H1 (cell line): ENCODE results near the gene ACAP1. TPM values are rescaled to one million over a fixed set of nuclear protein-coding genes. Genes with fewer than 3 reads are reported as not detected.
A peak's percentile ranks its signal among the peaks of the same experiment; 100 is the strongest.

Experiments
- ASH2L ChIP-seq: fragments of 200-600, 300-600 bp; sonication (generic); IDR thresholded peaks from one replicate; pipeline ENCODE4 v1.7.1; 2017; ENCODE audit warnings: low read length
- ATF3 ChIP-seq: IDR thresholded peaks from 2 replicates; pipeline ENCODE4 v1.6.1; 2011; ENCODE audit warnings: low read depth, mild to moderate bottlenecking, low read length; ENCODE audit not compliant: insufficient read depth
- BACH1 ChIP-seq: IDR thresholded peaks from 2 replicates; pipeline ENCODE4 v1.6.1; 2012; ENCODE audit warnings: low read length, improper control_type of control experiment
- BRCA1 ChIP-seq: IDR thresholded peaks from 2 replicates; pipeline ENCODE4 v1.6.1; 2012; ENCODE audit warnings: low read depth, low read length, improper control_type of control experiment
- CBX5 ChIP-seq: fragments of 300-800, 300-1000 bp; sonication (generic); IDR thresholded peaks from 2 replicates; pipeline ENCODE4 v1.7.1; 2016; ENCODE audit warnings: antibody characterized with exemption, low read length, low read depth
- CBX8 ChIP-seq: fragments of 300-800, 300-1000 bp; sonication (generic); IDR thresholded peaks from 2 replicates; pipeline ENCODE4 v1.7.1; 2016; ENCODE audit warnings: low read depth, low read length, borderline replicate concordance
- CREB1 ChIP-seq: IDR thresholded peaks from 2 replicates; pipeline ENCODE4 v1.6.1; 2012; ENCODE audit warnings: inconsistent platforms
- EP300 ChIP-seq, 2 experiments: IDR thresholded peaks; 1 replicate in 1 of 2; 2 replicates in 1 of 2; pipeline ENCODE4 v1.6.1; 2011 to 2012; ENCODE audit warnings: low read depth in 2 of 2, low read length in 2 of 2, mild to moderate bottlenecking in 2 of 2, borderline replicate concordance in 1 of 2, inconsistent platforms in 1 of 2, moderate library complexity in 1 of 2
- HDAC6 ChIP-seq: IDR thresholded peaks from one replicate; pipeline ENCODE4 v1.7.1; 2012; ENCODE audit warnings: low read depth, mild to moderate bottlenecking, inconsistent platforms, low read length, moderate library complexity
- JUN ChIP-seq: IDR thresholded peaks from 2 replicates; pipeline ENCODE4 v1.6.1; 2011; ENCODE audit warnings: low read depth, mild to moderate bottlenecking, improper control_type of control experiment, low read length
- KDM5A ChIP-seq: fragments of 200-600 bp; IDR thresholded peaks from 2 replicates; pipeline ENCODE4 v1.7.1; 2012; ENCODE audit warnings: mild to moderate bottlenecking, low read length, inconsistent platforms, mixed read lengths
- NANOG ChIP-seq: IDR thresholded peaks from 2 replicates; pipeline ENCODE4 v1.6.1; 2011; ENCODE audit warnings: low read length, low read depth, mild to moderate bottlenecking, inconsistent platforms; ENCODE audit not compliant: insufficient read depth, poor library complexity, severe bottlenecking
- PHF8 ChIP-seq: fragments of 200-600 bp; sonication (generic); conservative IDR thresholded peaks from 2 replicates; pipeline ENCODE4 v1.7.1; 2012; ENCODE audit warnings: low read depth, mild to moderate bottlenecking, inconsistent platforms, low read length, moderate library complexity
- POLR2A ChIP-seq, 2 experiments: IDR thresholded peaks; 1 replicate in 1 of 2; 2 replicates in 1 of 2; pipeline ENCODE4 v1.6.1; 2011; ENCODE audit warnings: low read depth in 2 of 2, low read length in 2 of 2, mild to moderate bottlenecking in 2 of 2; ENCODE audit errors: control extremely low read depth in 1 of 2
- POLR2AphosphoS5 ChIP-seq: IDR thresholded peaks from 2 replicates; pipeline ENCODE4 v1.6.1; 2011; ENCODE audit warnings: low read depth, low read length
- POU5F1 ChIP-seq: IDR thresholded peaks from 2 replicates; pipeline ENCODE4 v1.6.1; 2011; ENCODE audit warnings: low read depth, mild to moderate bottlenecking, low read length, moderate library complexity
- SIN3A ChIP-seq, 2 experiments: IDR thresholded peaks in 1 of 2; conservative IDR thresholded peaks in 1 of 2; 2 replicates each; pipeline ENCODE4 v1.6.1; 2011 to 2012; ENCODE audit warnings: low read length in 2 of 2, improper control_type of control experiment in 1 of 2, low read depth in 1 of 2, mild to moderate bottlenecking in 1 of 2
- SP4 ChIP-seq: IDR thresholded peaks from 2 replicates; pipeline ENCODE4 v1.6.1; 2012; ENCODE audit warnings: low read length, inconsistent platforms
- SRF ChIP-seq: IDR thresholded peaks from 2 replicates; pipeline ENCODE4 v1.6.1; 2011; ENCODE audit warnings: mild to moderate bottlenecking, low read depth, low read length, moderate library complexity
- SUZ12 ChIP-seq: fragments of 200-600 bp; sonication (generic); IDR thresholded peaks from 2 replicates; pipeline ENCODE4 v1.6.1; 2012; ENCODE audit warnings: mild to moderate bottlenecking, inconsistent platforms, low read length, moderate library complexity, mixed read lengths
- TAF1 ChIP-seq: IDR thresholded peaks from 2 replicates; pipeline ENCODE4 v1.6.1; 2011; ENCODE audit warnings: mild to moderate bottlenecking, low read depth, low read length
- TAF7 ChIP-seq: optimal IDR thresholded peaks from 2 replicates; pipeline ENCODE3; 2011; ENCODE audit warnings: low read depth, mild to moderate bottlenecking, inconsistent platforms, low read length, moderate library complexity, borderline replicate concordance
- USF2 ChIP-seq: IDR thresholded peaks from 2 replicates; pipeline ENCODE4 v1.6.1; 2011; ENCODE audit warnings: low read length, improper control_type of control experiment
- polyA plus RNA-seq, 7 experiments: library from polyadenylated mRNA; depleted of rRNA in 3 of 7; stranded (reverse) in 5 of 7; unstranded in 2 of 7; fragments of >200 nt in 5 of 7; fragments of 200-250 nt in 2 of 7; gene quantifications; 1 replicate in 5 of 7; 2 replicates in 1 of 7; 4 replicates in 1 of 7; pipeline versions ENCODE4 v1.2.1 to v1.2.3, GENCODE V29; 2011 to 2013; ENCODE audit warnings: missing spikeins in 2 of 7, mixed read lengths in 2 of 7
- total RNA-seq: library from RNA; stranded (reverse); fragmentation: NEBNext Ultra II Directional; extraction: Animal tissue kit (Norgen Biotek cat#: 25700); gene quantifications from 2 replicates; pipeline ENCODE4 v1.2.1, GENCODE V29; 2021

The ACAP1 gene
- total and polyA plus RNA-seq, 2 of the 8 experiments (the other 6 are each of a cell fraction or from before 2014, with no cell fraction given): 11.9 to 45.1 TPM

GRCh38 chr17:7336240-7337175 lies at the start of gene ACAP1 (continued):
- TF ChIP-seq NANOG (no peak), TAF1 (no peak), POLR2AphosphoS5 (no peak; the same call in 1 of the 2 replicates), JUN (no peak), SIN3A (conservative IDR thresholded peaks at IDR 0.05 in 1 of 2, IDR thresholded peaks at IDR 0.05 in 1 of 2; ENCODE audit: low read depth in 1 of 2, low read length in 2 of 2) (no peak), POLR2A (IDR thresholded peaks at IDR 0.05; ENCODE audit: control extremely low read depth in 1 of 2, low read depth in 2 of 2, low read length in 2 of 2) (peak in 1 of 2 experiments; percentile 32; a peak in 2 of 3 replicates), EP300 (IDR thresholded peaks at IDR 0.05; ENCODE audit: borderline replicate concordance in 1 of 2, low read depth in 2 of 2, low read length in 2 of 2) (peak in 1 of 2 experiments; percentile 52; a peak in 1 of 3 replicates), USF2 (no peak), TAF7 (no peak), ASH2L (peak; percentile 85), BACH1 (no peak), PHF8 (no peak), SRF (no peak), SP4 (no peak), POU5F1 (no peak), BRCA1 (no peak), SUZ12 (no peak), CREB1 (no peak), HDAC6 (no peak), ATF3 (no peak), KDM5A (no peak), CBX5 (no peak), CBX8 (no peak)
